Common myeloid progenitor, CD34-positive (primary cell): Measurements from ENCODE around the gene NRP2.

Experiments used
- CTCF ChIA-PET: fragments of 350-600 bp; sonication (Branson Sonifier 250); formaldehyde crosslinking; loops from one replicate; lab custom pipeline; 2021; ENCODE audit warnings: antibody characterized with exemption; lab: Charles Lee
- POLR2A ChIA-PET: fragments of 350-600 bp; sonication (Branson Sonifier 250); formaldehyde crosslinking; loops from one replicate; lab custom pipeline; 2021; ENCODE audit warnings: antibody characterized with exemption; lab: Charles Lee
- DNase-seq, 3 donors: peaks; one replicate each; pipeline versions ENCODE4 v3.0.0 to v3.0.0-alpha.2; 2013
- H3K27ac ChIP-seq, 2 experiments: 1 replicate in 1 of 2; 2 replicates in 1 of 2; pipeline ENCODE4 v1.7.0; 2013; ENCODE audit warnings: inconsistent platforms in 2 of 2, low read length in 2 of 2, mild to moderate bottlenecking in 2 of 2, low read depth in 1 of 2, moderate library complexity in 1 of 2; ENCODE audit not compliant: severe bottlenecking in 2 of 2, insufficient read depth in 1 of 2, poor library complexity in 1 of 2
- H3K27me3 ChIP-seq, 5 experiments: replicated peaks in 2 of 5; 1 replicate in 3 of 5; 2 replicates in 2 of 5; pipeline versions ENCODE4 v1.6.1 to v1.7.0; 2013; ENCODE audit warnings: low read length in 4 of 5, mild to moderate bottlenecking in 2 of 5, moderate library complexity in 2 of 5, inconsistent platforms in 1 of 5; ENCODE audit not compliant: insufficient read depth in 5 of 5, control insufficient read depth in 4 of 5
- H3K36me3 ChIP-seq, 4 experiments: 1 replicate in 2 of 4; 2 replicates in 2 of 4; pipeline versions ENCODE4 v1.6.1 to v1.7.0; 2013; ENCODE audit warnings: low read length in 3 of 4, control low read depth in 1 of 4, mild to moderate bottlenecking in 1 of 4; ENCODE audit not compliant: control insufficient read depth in 4 of 4, insufficient read depth in 4 of 4
- H3K4me1 ChIP-seq, 4 experiments: 1 replicate in 3 of 4; 2 replicates in 1 of 4; pipeline versions ENCODE4 v1.6.1 to v1.7.1; 2013; ENCODE audit warnings: low read length in 3 of 4, mild to moderate bottlenecking in 3 of 4, control low read depth in 1 of 4, inconsistent platforms in 1 of 4, moderate library complexity in 1 of 4; ENCODE audit not compliant: control insufficient read depth in 4 of 4, insufficient read depth in 4 of 4; ENCODE audit errors: control extremely low read depth in 1 of 4
- H3K4me3 ChIP-seq, 7 experiments: 1 replicate in 4 of 7; 2 replicates in 3 of 7; pipeline versions ENCODE4 v1.5.1 to v1.7.0; 2013; ENCODE audit warnings: mild to moderate bottlenecking in 7 of 7, low read length in 6 of 7, moderate library complexity in 6 of 7, inconsistent platforms in 2 of 7, low read depth in 2 of 7, control low read depth in 1 of 7; ENCODE audit not compliant: insufficient read depth in 4 of 7, control insufficient read depth in 1 of 7; ENCODE audit errors: extremely low read depth in 1 of 7
- H3K9me3 ChIP-seq, 5 experiments: 1 replicate in 4 of 5; 2 replicates in 1 of 5; pipeline versions ENCODE4 v1.6.1 to v1.7.1; 2013; ENCODE audit warnings: low read length in 4 of 5, mild to moderate bottlenecking in 2 of 5, inconsistent platforms in 1 of 5, low read depth in 1 of 5, moderate library complexity in 1 of 5; ENCODE audit not compliant: control insufficient read depth in 4 of 5, insufficient read depth in 2 of 5; ENCODE audit errors: control extremely low read depth in 1 of 5
- WGBS: methylation state at CpG from one replicate; pipeline ENCODE4 v1.1.5; 2013; ENCODE audit not compliant: insufficient coverage; 5-methylcytosine and 5-hydroxymethylcytosine counted together

Gene NRP2

GRCh38 chr2:205781244-205781931 lies 99.1 kb downstream of the NRP2 start:
- 46% methylated on average over 4 of the region's 5 CpGs for WGBS
- H3K27me3 ChIP-seq = no peaks in the 10 kb centered on the region
- H3K4me3 ChIP-seq = no peak overlapping the region
- CTCF ChIA-PET = interaction anchor here (1.1 to 1.6 kb wide), 3 partner anchors 16 to 144 kb away, joined by 3 to 6 read pairs (median 3); no protein-coding TSS in a partner anchor
- DNase-seq = peak in 2 of 3 donors; percentile 28 to 56
- peak overlapping the region; percentile 71 to 80 for H3K27ac ChIP-seq
- H3K36me3 ChIP-seq = no peaks in the 10 kb centered on the region
- peaks cover 12 to 46% (median 35%) of the 10 kb centered on the region in 4 experiments for H3K4me1 ChIP-seq
- POLR2A ChIA-PET = interaction anchor here (1.2 kb wide), 1 partner anchor 11 kb away, joined by 3 read pairs; no protein-coding TSS in a partner anchor
- no peaks in the 10 kb centered on the region for H3K9me3 ChIP-seq

- POLR2A ChIA-PET = no interaction called here
These were observed 100.6 kb downstream of the NRP2 start for GRCh38 chr2:205782941-205783340.

GRCh38 chr2:205783872-205784499 lies 101.7 kb downstream of the NRP2 start:
- ChIA-PET CTCF (no interaction called here), POLR2A (no interaction called here)
- 91% methylated on average over 4 of the region's 5 CpGs for WGBS
- H3K4me3 ChIP-seq = peak overlapping the region in 1 of 7 experiments; percentile 19
- no peaks in the 10 kb centered on the region for H3K27me3 ChIP-seq
- DNase-seq = no peak
- no peaks in the 10 kb centered on the region for H3K9me3 ChIP-seq
- no peaks in the 10 kb centered on the region for H3K36me3 ChIP-seq
- no peak overlapping the region for H3K27ac ChIP-seq
- H3K4me1 ChIP-seq = peaks cover 12 to 46% (median 35%) of the 10 kb centered on the region in 4 experiments

More at GRCh38 chr2:205782941-205783340, 100.6 kb downstream of the NRP2 start:
- Histone ChIP-seq H3K9me3 (no peaks in the 10 kb centered on the region), H3K27me3 (no peaks in the 10 kb centered on the region), H3K27ac (no peak overlapping the region), H3K36me3 (no peaks in the 10 kb centered on the region), H3K4me1 (peaks cover 12 to 46% (median 35%) of the 10 kb centered on the region in 4 experiments), H3K4me3 (no peak overlapping the region)
- WGBS = 92% methylated on average over 4 of the region's 4 CpGs
- no peak for DNase-seq
- CTCF ChIA-PET = no interaction called here

GRCh38 chr2:205785507-205786260 lies 103.4 kb downstream of the NRP2 start:
- POLR2A ChIA-PET = no interaction called here
- CTCF ChIA-PET = no interaction called here
- WGBS = 100% methylated on average over 4 of the region's 7 CpGs
- H3K4me3 ChIP-seq = no peak overlapping the region
- H3K27me3 ChIP-seq = no peaks in the 10 kb centered on the region
- H3K36me3 ChIP-seq = no peaks in the 10 kb centered on the region
- H3K4me1 ChIP-seq = peaks cover 12 to 33% (median 26%) of the 10 kb centered on the region in 4 experiments
- no peaks in the 10 kb centered on the region for H3K9me3 ChIP-seq
- no peak for DNase-seq
- H3K27ac ChIP-seq = no peak overlapping the region

- Histone ChIP-seq H3K4me3 (no peak overlapping the region), H3K36me3 (no peaks in the 10 kb centered on the region), H3K4me1 (peaks cover 1 to 20% (median 14%) of the 10 kb centered on the region in 4 experiments), H3K9me3 (no peaks in the 10 kb centered on the region), H3K27me3 (no peaks in the 10 kb centered on the region), H3K27ac (no peak overlapping the region)
- WGBS = 100% methylated on average over 4 of the region's 4 CpGs
- no peak for DNase-seq
- POLR2A ChIA-PET = no interaction called here
- CTCF ChIA-PET = no interaction called here
These were observed 104.7 kb downstream of the NRP2 start for GRCh38 chr2:205786976-205787375.

GRCh38 chr2:205787761-205788160 lies 105.5 kb downstream of the NRP2 start:
- ChIA-PET POLR2A (no interaction called here), CTCF (no interaction called here)
- no peaks in the 10 kb centered on the region for H3K36me3 ChIP-seq
- WGBS = 100% methylated on average over 2 of the region's 3 CpGs
- H3K9me3 ChIP-seq = no peaks in the 10 kb centered on the region
- H3K27ac ChIP-seq = no peak overlapping the region
- peaks cover 0 to 16% (median 10%) of the 10 kb centered on the region in 4 experiments for H3K4me1 ChIP-seq
- H3K4me3 ChIP-seq = no peak overlapping the region
- no peaks in the 10 kb centered on the region for H3K27me3 ChIP-seq
- no peak for DNase-seq
